Stimulated activated CD8-positive, alpha-beta memory T cell treated with anti-CD3 and anti-CD28 coated beads, Interleukin-7, amount 100 ng/mL, for 4 hours (primary cell): ENCODE data around the gene PM20D1.
"Not testable (repeated sequence)": the region's sequence is repeated elsewhere in the genome, so short reads cannot be mapped to it uniquely, and the experiment has no call there.

Experiments used
- DNase-seq, 2 donors: peaks; one replicate each; pipeline ENCODE4 v3.0.0-alpha.2; 2020; ENCODE audit warnings: low read depth in 2 of 2

Gene PM20D1

GRCh38 chr1:205842229-205842628, 7.7 kb downstream of the PM20D1 start:
- DNase-seq: no peak

- no peak for DNase-seq
Observed at GRCh38 chr1:205840146-205840923, 9.6 kb downstream of the PM20D1 start.

DNA sequence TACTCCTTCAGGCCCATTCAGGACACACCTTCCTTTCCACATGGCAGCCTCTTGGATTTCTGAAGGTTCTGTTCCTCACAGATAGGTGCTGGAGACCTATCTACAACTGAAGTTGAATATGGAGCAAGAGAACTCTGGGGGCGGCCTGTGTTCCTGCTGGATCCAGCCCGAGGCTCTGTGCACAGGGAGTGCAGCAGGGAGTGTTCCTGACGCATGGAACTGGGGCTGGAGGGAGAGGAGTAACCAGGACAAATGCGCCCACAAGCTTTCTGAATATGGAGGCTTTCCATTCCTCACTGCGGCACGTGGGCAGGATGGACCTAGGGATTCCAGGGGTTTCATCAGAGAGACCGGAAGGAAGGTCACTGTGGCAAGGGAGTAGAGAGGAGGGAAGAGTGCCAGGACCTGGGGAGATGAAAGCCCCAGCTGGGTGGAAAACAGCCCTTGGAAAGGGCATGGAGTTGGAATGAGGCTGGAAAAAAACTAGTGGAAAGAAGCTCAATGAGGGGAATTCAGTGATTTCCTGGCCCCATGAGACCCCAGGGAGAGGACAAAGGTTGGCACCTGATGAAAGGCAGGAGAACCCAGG, 12.5 kb downstream of the PM20D1 start:
- no peak for DNase-seq

- no peak for DNase-seq
Observed at GRCh38 chr1:205834751-205835150, 15.2 kb downstream of the PM20D1 start.

- DNase-seq: no peak
Observed at GRCh38 chr1:205832326-205832751, 17.6 kb downstream of the PM20D1 start.

DNA sequence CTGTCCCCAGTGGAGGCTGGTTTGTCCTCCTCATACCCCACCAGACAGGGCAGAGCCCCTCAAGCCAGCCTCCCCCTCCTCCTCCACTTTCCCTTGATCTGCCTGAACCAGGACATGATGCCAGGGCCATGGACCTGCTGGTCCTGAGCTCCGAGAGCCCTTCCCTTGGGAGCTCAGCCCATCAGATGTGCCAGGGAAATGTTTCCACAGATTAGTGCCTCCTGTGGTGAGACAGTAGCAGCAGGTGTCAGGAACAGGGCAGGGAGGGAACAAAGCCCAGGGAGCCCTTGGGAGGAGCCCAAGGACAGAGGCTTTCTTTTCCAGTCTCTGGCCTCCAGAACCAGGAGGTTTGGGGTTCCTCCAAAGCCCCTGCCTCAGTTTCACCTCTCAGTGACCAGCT, 22.3 kb downstream of the PM20D1 start:
- no peak for DNase-seq

DNA sequence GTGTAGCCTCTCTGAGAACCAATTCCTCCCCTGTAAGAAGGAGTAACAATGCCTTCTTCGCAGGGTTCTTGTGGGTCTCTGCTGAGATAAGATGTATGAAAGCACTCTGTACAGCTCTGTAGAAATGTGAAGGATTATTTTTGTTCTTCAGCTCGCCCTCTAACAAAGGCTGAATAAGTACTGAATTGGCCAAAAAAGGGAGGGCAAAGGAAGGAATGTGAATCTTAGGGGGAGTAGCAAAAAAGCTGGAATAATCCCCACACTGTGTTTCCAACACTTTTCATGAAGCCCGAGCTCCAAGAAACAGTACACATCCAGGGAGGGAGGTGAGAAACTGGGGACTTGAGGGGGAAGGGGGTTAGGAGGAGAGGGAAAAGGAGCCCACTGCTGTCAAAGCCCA, 22.9 kb downstream of the PM20D1 start:
- no peak for DNase-seq

DNA sequence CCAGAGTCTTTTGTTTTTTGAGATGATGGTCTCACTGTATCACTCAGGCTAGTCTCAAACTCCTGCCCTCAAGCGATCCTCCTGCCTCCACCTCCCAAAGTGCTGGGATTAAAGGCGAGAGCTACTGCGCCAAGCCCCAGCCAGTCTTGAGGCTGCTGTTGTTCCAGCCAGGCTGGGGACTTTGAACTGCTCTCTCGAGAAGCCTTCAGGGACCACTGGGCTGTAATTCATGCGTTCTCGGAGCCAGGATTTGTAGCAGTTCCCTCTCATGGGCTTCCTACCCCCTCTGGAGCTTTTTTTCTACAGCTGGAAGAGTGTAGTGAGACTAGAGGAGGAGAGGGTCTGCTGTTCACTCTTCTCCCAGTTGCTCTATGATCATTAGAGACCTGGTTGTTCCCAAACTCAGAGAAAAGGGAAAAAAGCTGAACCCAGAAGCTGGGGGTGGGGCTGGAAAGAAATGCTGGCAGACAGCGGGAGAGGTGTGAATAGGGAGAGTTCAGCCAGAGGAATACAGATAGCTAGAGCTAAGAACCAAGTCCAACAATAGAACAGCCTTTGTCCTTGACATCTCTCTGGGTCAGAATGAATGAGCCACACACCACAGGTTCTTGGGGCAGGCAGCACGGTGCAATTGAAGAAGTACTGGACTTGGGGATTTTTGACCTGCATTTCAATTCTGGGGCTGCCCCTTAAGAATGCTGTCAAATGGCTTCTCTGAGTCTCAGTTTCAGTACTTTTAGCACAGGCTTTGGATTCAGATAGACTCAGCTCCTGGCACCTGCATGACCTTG, 23.7 kb downstream of the PM20D1 start:
- DNase-seq: no peak

- no peak for DNase-seq
Observed at GRCh38 chr1:205824180-205824579, 25.8 kb downstream of the PM20D1 start.

DNA sequence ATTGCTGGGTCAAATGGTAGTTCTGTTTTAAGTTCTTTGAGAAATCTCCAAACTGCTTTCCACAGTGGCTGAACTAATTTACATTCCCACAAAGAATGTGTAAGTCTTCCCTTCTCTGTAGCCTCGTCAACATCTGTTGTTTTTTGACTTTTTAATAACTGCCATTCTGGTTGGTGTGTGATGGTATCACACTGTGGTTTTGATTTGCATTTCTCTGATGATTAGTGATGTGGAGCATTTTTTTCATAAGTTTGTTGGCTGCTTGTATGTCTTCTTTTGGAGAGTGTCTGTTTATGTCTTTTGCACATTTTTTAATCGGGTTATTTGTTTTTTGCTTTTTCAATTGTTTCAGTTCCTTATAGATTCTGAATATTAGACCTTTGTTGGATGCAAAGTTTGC, 26.7 kb downstream of the PM20D1 start:
- not testable (repeated sequence) for DNase-seq

DNA sequence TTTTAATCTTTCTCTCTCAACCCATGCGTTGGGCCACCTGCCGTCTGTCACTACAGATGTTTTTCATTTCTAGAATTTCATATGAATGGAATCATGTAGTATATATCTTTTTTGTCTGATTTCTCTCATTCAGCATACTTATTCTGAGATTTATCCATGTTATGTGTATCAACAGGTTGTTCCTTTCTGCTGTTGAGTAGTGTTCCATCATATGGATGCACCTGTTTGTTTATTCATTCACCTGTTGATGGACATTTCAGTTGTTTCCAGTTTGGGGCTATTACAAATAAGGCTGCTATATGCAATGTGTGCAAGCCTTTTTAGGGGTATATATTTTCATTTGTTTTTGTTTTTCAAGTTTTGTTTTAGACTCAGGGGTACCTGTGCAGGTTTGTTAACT, 27.5 kb downstream of the PM20D1 start:
- DNase-seq: no peak

DNA sequence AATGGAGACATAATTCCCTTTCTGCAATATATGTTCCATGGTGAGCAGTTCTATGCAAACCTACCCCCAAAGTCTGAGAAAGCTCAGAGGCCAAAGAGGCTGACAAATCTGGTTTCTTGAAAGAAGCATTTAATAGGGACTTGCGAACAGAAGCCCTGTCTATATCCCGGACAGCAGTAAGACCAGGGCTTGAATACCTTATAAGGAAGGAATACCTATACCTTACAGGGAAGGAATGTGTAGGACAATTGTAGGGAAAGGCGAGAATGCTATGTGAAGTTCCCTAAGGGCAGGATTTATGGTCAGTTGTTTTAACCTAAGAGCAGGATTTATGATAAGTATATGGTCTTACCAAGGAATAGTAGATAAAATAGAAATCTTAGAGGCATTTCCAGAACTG, 31.9 kb downstream of the PM20D1 start:
- no peak for DNase-seq

DNA sequence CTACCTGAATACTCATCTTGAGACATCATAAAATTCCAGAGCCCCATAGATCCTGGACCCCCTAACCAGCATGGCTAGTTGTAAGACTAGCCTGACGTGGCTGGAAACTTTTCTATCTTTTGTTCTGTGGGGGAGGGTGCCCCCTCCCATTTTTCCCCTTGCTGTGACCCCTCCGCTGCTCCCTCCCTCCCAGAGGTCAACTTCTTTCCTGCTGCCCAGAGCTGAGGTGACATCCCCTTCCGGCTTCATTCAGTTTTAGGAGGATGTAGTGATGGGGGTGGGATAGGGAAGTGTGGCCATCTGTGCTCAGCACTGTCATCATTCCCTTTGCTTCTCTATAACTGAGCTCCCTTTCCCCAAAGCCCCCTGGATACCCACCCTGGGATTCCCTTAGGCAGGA, 32.6 kb downstream of the PM20D1 start:
- DNase-seq: no peak

DNA sequence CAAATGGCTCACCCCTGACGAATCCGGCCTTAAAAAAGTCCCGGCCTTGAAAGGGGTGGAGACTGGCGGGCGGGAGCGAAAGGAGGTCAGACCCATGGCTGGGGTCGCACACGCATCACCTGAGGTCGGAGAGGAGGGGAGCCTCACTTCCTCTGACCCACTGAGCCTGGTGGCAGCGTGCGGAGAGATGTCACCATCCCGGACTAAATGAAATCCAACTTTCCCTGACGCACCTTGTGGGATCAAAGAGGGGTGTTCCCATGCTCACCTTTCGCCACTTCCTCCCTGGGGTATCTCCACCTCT, 36.2 kb downstream of the PM20D1 start:
- DNase-seq: peak in 1 of 2 donors; percentile 10

GRCh38 chr1:205812878-205813754, 36.8 kb downstream of the PM20D1 start, which contains the start of gene SLC41A1:
Gene SLC41A1, minus strand, starts transcription at chr1:205813198. Its CDS starts 2,757 bp downstream, at chr1:205810441.
- peak; percentile 86 to 88 for DNase-seq

GRCh38 chr1:205812271-205812877, 37.6 kb downstream of the PM20D1 start:
- DNase-seq: no peak

DNA sequence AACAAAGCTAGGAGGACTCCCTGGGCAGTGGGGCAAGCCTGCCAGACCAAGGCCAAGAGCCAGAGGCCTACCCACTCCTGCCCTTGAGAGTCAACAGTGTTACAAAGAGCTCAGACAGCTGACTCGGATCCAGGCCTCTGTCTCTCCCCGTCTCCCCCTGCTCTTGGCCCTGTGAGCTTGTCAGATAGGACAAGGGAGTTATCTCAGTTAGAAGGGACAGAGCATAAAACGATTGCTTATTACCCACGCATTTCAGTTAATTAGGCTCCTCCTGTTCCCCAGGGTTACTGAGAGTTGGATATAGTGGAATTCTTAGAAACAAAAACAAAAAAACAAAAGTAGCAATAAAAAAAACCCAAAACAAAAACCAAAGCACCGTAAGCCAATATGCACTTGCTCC, 38.3 kb downstream of the PM20D1 start:
- DNase-seq: no peak

GRCh38 chr1:205810448-205811157, 39.3 kb downstream of the PM20D1 start:
- no peak for DNase-seq

GRCh38 chr1:205809942-205810345, 40.0 kb downstream of the PM20D1 start:
- no peak for DNase-seq

DNA sequence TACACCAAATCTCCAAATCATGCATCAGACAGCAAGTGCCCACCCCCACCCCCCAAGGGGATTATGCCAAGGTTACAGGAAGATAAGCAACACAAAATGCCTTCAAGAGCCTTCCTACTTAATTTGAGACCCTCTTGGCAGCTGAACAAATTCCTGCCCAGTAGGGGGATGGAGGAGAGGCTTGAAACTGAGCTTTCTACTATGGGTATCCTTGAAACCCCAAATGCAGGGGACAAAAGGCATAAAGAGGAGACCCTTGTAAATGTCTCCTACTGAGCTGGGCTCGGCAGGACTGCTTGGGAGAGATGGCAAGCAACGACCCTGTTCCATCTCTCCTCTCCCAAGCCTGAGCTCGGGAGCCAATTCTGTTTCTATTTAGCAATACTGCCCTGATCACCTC, 40.5 kb downstream of the PM20D1 start:
- no peak for DNase-seq
